Activated CD4-positive, CD25-positive, alpha-beta regulatory T cell treated with anti-CD3 and anti-CD28 coated beads, Interleukin-2, amount 50 U/mL, for 72 hours (primary cell): Measurements from ENCODE around the gene CCNJL.
"Not testable (repeated sequence)": the region's sequence is repeated elsewhere in the genome, so short reads cannot be mapped to it uniquely, and the experiment has no call there.

Source experiments
- DNase-seq: peaks from one replicate; pipeline ENCODE4 v3.0.0; 2021

CCNJL gene

GRCh38 chr5:160260006-160260775 is 52.2 kb downstream of the CCNJL start:
- DNase-seq, result no peak

- no peak for DNase-seq
Measured at GRCh38 chr5:160259341-160259740, 53.0 kb downstream of the CCNJL start.

- DNase-seq, result no peak
Measured at GRCh38 chr5:160254706-160255105, 57.7 kb downstream of the CCNJL start.

- DNase-seq, result no peak
Measured at GRCh38 chr5:160253441-160253840, 58.9 kb downstream of the CCNJL start.

GRCh38 chr5:160252916-160253315 is 59.4 kb downstream of the CCNJL start:
- DNase-seq, result no peak

GRCh38 chr5:160251406-160252155 is 60.8 kb downstream of the CCNJL start:
- DNase-seq, result no peak

GRCh38 chr5:160250826-160251225 is 61.5 kb downstream of the CCNJL start:
- DNase-seq, result no peak

- DNase-seq, result no peak
Measured at GRCh38 chr5:160250226-160250625, 62.1 kb downstream of the CCNJL start.

GRCh38 chr5:160249570-160249969 is 62.8 kb downstream of the CCNJL start:
- DNase-seq, result not testable (repeated sequence)

GRCh38 chr5:160245506-160246086 is 66.8 kb downstream of the CCNJL start:
- no peak for DNase-seq

- DNase-seq, result no peak
Measured at GRCh38 chr5:160242145-160242544, 70.2 kb downstream of the CCNJL start.

- no peak for DNase-seq
Measured at GRCh38 chr5:160240350-160240749, 72.0 kb downstream of the CCNJL start.

GRCh38 chr5:160237571-160238093 is 74.7 kb downstream of the CCNJL start:
- no peak for DNase-seq

- no peak for DNase-seq
Measured at GRCh38 chr5:160235731-160236130, 76.6 kb downstream of the CCNJL start.

- DNase-seq, result no peak
Measured at GRCh38 chr5:160233215-160233614, 79.1 kb downstream of the CCNJL start.

- no peak for DNase-seq
Measured at GRCh38 chr5:160231783-160232342, 80.5 kb downstream of the CCNJL start.

GRCh38 chr5:160230686-160231527 is 81.5 kb downstream of the CCNJL start:
- DNase-seq, result no peak

GRCh38 chr5:160229190-160229742 is 83.1 kb downstream of the CCNJL start, which contains the start of gene FABP6:
Gene FABP6 (plus strand): TSS chr5:160229506. CDS start chr5:160229558, 52 bp downstream.
- no peak for DNase-seq

GRCh38 chr5:160227012-160227411 is 85.4 kb downstream of the CCNJL start:
- DNase-seq, result no peak

- no peak for DNase-seq
Measured at GRCh38 chr5:160221082-160221481, 91.3 kb downstream of the CCNJL start.

GRCh38 chr5:160219356-160219755 is 93.0 kb downstream of the CCNJL start:
- no peak for DNase-seq

- DNase-seq, result no peak
Measured at GRCh38 chr5:160213537-160213936, 98.8 kb downstream of the CCNJL start.
